ENCODE measurements around the gene GADL1.

Gene GADL1

DNA sequence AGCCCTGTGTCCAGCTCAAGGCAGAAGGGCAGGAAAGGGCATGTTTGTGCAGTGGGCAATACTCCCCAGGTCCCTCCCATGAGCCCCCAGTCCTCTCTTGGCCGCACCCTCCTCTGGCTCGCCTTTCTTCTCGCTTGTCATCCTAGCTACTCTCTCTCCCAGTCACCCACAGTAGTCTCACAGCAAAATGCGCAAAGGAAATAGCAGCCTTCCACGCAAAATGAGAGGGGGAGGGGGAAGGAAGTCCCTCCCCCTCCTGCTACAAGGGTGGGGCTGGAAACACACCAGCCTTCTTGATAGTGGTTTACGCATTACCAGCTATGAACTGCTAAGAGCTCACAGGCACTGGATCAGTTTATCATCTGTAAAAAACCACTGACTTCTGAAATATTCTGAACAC lies 83.8 kb downstream of the GADL1 start:
- H3K4me1 Mint-ChIP-seq: no peaks in the 10 kb centered on the region
- H3K9me3 Mint-ChIP-seq: no peaks in the 10 kb centered on the region
- H3K36me3 Mint-ChIP-seq (ENCODE audit: low read depth): no peaks in the 10 kb centered on the region
- ATAC-seq (no peak), DNase-seq (no peak)
- H3K4me3 Mint-ChIP-seq: no peak overlapping the region
- no peak overlapping the region for H3K27ac Mint-ChIP-seq
- peaks cover 8% of the 10 kb centered on the region for H3K27me3 Mint-ChIP-seq

DNA sequence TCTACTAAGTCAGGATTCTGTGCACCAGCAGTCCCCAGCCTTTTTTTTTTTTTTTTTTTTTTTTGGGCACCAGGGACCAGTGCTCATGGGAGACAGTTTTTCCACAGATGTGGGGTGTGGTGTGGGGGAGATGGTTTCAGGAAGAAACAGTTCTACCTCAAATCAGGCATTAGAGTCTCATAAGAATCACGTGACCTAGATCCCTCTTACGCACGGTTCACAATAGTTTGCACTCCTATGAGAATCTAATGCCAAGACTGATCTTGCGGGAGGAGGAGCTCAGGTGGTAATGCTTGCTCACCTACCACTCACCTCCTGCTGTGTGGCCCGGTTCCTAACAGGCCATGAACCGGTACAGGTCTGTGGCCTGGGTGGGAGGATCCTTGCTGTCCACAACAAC lies 88.8 kb downstream of the GADL1 start:
- H3K4me1 Mint-ChIP-seq: peaks cover 2% of the 10 kb centered on the region
- DNase-seq (no peak), ATAC-seq (no peak)
- peaks cover 6% of the 10 kb centered on the region for H3K27me3 Mint-ChIP-seq
- no peaks in the 10 kb centered on the region for H3K36me3 Mint-ChIP-seq (ENCODE audit: low read depth)
- no peaks in the 10 kb centered on the region for H3K9me3 Mint-ChIP-seq
- no peak overlapping the region for H3K4me3 Mint-ChIP-seq
- no peak overlapping the region for H3K27ac Mint-ChIP-seq

DNA sequence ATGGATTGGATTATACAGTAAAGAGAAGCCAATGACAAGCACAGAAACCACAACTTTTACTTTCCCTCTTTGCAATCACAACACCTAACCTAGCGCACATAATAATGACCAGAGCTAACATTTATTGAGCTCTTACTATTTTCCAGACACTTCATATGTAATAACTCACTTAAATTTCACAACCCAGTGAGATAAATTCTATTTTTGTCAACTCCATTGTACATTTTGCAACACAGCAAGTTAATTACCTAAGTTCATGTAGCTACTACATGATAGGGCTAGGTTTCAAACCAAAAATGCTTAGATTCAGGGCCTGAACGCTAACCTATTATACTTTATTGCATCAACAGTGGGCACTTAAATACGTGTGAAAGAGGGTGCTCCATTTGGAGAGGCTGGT lies 89.5 kb downstream of the GADL1 start:
- no peak for ATAC-seq
- Mint-ChIP-seq H3K27me3 (peaks cover 6% of the 10 kb centered on the region), H3K4me1 (peaks cover 2% of the 10 kb centered on the region), H3K4me3 (no peak overlapping the region), H3K27ac (no peak overlapping the region), H3K9me3 (no peaks in the 10 kb centered on the region), H3K36me3 (ENCODE audit: low read depth) (no peaks in the 10 kb centered on the region)
- no peak for DNase-seq

DNA sequence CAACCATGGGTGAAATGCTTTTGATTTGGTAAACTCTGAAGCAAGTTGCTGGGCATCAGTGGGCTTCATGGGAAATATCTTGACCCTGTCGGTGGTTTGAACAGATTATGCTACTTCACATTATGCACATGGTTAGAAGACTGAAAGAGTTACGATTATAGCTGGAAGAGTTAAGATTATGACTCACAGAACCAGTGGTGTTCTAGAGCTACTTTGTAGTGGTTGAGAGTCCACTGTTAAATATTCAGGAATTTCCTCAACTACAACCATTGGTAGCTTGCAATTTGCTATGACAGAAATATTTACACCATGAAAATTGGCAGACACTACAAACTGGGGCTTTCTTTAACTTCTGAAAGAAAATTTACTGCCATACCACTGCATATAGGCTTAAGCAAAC lies 99.3 kb downstream of the GADL1 start:
- no peaks in the 10 kb centered on the region for H3K4me1 Mint-ChIP-seq

DNA sequence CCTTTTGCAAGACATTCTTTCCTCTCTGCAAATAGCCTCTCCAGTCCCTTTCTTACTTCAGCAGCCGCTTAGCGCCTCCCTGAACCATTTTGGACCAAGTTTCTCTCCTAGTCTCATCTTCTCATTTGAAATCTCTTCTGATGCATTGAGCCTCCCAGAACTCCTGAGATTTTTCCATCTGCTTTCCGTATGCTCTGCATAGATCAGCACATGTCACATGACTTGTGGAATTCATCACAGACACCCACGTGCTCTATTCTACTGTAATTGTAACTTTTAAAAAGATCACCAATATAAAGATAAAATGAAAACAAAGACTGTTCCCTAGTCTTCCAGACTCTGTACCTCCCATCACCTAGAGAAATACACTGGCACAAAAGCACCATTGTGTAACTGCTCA lies 100.7 kb downstream of the GADL1 start:
- Mint-ChIP-seq H3K27ac (no peak overlapping the region), H3K4me3 (no peak overlapping the region), H3K36me3 (ENCODE audit: low read depth) (no peaks in the 10 kb centered on the region), H3K4me1 (no peaks in the 10 kb centered on the region), H3K9me3 (no peaks in the 10 kb centered on the region), H3K27me3 (no peaks in the 10 kb centered on the region)
- DNase-seq (no peak), ATAC-seq (no peak)

More for the DNA sequence above, 99.3 kb downstream of the GADL1 start:
- ATAC-seq (no peak), DNase-seq (no peak)
- no peaks in the 10 kb centered on the region for H3K9me3 Mint-ChIP-seq
- no peak overlapping the region for H3K27ac Mint-ChIP-seq
- no peaks in the 10 kb centered on the region for H3K36me3 Mint-ChIP-seq (ENCODE audit: low read depth)
- no peaks in the 10 kb centered on the region for H3K27me3 Mint-ChIP-seq
- H3K4me3 Mint-ChIP-seq: no peak overlapping the region

DNA sequence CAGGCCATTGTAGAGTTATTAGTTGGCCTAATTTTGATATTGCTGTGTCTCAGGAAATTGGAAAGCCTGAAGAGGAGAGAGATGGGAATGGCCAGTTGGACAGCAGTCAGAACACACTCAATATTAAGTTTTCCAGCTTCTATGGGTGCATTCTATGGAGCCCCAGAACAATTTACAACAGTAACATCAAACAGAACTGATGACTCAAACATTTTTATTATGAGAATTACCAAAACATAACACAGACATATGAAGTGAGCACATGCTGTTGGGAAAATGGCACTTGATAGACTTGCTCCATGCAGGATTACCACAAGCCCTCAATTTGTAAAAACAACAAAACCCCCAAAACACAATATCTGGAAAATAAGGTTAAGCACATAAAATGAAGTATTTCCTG lies 104.3 kb downstream of the GADL1 start:
- Mint-ChIP-seq H3K9me3 (no peaks in the 10 kb centered on the region), H3K4me1 (no peaks in the 10 kb centered on the region), H3K36me3 (ENCODE audit: low read depth) (no peaks in the 10 kb centered on the region), H3K4me3 (no peak overlapping the region), H3K27me3 (no peaks in the 10 kb centered on the region), H3K27ac (no peak overlapping the region)
- no peak for DNase-seq
- ATAC-seq: no peak

DNA sequence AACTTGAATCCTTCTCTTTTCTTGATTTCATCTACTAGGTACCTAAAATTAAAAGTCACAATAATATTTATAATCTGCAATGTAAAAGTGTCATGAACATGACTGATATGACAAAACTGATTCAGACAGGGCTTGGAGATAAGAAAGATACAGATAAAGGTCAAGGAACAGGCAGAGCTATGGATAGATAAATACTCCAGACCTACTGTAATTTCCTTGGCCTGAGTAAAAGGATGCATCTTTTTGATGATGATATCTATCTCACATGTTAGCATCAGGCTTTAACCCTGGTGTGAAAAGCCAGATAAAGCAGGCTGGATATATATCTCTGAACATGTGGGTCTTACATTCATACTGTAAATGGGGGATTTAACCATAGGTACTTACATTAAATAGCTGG lies 108.1 kb downstream of the GADL1 start:
- no peak for DNase-seq
- Mint-ChIP-seq H3K36me3 (ENCODE audit: low read depth) (no peaks in the 10 kb centered on the region), H3K27ac (no peak overlapping the region), H3K9me3 (no peaks in the 10 kb centered on the region), H3K4me1 (no peaks in the 10 kb centered on the region), H3K4me3 (no peak overlapping the region), H3K27me3 (no peaks in the 10 kb centered on the region)
- ATAC-seq: no peak

DNA sequence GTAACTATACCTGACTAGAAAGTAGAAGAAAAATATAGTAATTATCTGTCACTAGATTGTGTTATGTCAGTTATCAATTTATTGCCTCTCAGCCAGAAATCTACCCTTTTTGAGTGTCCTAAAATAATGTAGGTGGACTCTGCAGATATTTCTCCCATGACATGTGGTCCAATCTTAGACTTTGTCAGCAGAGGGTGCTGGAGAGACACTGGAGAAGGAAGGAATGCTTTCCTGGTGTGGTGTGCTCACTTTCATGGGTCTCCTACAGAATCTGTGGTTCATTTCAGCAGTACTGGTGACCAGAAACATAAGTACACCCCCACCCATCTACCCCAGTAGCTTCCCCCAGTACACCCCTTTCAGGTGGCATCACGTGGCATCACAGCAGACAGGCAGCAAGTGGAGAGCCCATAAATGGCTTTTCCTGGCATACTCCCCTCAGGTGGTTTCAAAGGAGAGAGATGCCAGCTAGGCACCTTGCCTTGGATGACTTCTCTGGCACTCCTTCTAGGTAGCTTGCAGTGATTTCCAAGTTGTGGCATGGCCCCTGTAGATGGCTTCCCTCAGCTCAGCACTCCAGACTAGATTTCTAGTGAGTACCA lies 114.7 kb downstream of the GADL1 start:
- H3K27ac Mint-ChIP-seq: no peak overlapping the region
- H3K4me1 Mint-ChIP-seq: no peaks in the 10 kb centered on the region
- no peak for DNase-seq
- no peak for ATAC-seq
- H3K9me3 Mint-ChIP-seq: no peaks in the 10 kb centered on the region
- no peaks in the 10 kb centered on the region for H3K27me3 Mint-ChIP-seq
- H3K36me3 Mint-ChIP-seq (ENCODE audit: low read depth): no peaks in the 10 kb centered on the region
- no peak overlapping the region for H3K4me3 Mint-ChIP-seq

DNA sequence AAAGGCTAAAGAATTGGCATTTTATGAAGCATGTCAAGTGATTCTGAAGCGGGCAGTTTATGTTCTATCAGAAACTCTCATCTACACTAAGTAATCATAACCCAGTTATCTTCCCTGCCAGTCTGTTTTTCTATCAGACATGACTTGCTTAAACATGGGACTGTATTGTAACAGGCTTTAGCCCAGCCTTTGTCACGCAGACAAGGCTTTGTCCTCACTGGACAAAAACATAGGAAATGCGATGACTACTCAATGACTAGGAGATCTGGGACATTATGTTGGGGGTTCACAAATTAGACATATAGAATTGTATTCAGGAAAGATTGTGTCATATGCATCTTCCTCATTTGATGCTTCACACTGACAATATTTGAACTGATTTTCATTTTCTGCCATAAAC lies 115.5 kb downstream of the GADL1 start:
- Mint-ChIP-seq H3K36me3 (ENCODE audit: low read depth) (no peaks in the 10 kb centered on the region), H3K9me3 (no peaks in the 10 kb centered on the region), H3K4me1 (no peaks in the 10 kb centered on the region), H3K27me3 (no peaks in the 10 kb centered on the region), H3K4me3 (no peak overlapping the region), H3K27ac (no peak overlapping the region)
- DNase-seq (no peak), ATAC-seq (no peak)

DNA sequence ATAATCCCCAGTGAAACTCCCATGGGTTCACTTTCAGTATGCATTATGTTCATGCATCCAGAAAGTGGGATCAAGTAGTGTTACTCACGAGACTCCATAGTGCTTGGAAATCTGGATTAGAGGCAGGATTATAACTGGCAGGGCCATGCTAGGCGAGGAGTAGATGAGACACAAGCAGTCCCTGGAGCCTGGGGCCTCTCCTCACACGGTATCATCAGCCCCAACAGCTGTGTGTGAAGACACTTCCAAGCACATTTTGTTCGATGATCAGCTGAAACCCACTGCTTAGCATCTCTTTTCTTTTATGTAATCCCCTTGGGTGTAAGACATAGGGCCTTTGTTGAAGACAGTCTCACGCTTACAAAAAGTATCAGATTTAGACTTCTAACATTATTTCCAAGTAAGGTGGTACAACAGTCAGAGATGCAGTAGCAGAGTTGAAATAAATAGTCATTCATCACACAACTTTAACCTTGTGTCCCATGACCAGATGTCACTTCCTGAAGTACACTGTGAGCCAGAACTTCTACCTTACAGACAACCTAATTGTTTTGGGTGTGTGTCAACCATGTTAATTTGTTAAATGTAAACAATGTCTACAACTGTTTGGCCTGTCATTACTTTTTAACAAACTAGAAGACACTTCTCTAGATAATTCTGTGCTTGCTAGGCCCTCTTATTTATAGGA lies 116.9 kb downstream of the GADL1 start:
- DNase-seq (no peak), ATAC-seq (no peak)
- Mint-ChIP-seq H3K27me3 (no peaks in the 10 kb centered on the region), H3K9me3 (no peaks in the 10 kb centered on the region), H3K4me3 (no peak overlapping the region), H3K27ac (no peak overlapping the region), H3K4me1 (no peaks in the 10 kb centered on the region), H3K36me3 (ENCODE audit: low read depth) (no peaks in the 10 kb centered on the region)

DNA sequence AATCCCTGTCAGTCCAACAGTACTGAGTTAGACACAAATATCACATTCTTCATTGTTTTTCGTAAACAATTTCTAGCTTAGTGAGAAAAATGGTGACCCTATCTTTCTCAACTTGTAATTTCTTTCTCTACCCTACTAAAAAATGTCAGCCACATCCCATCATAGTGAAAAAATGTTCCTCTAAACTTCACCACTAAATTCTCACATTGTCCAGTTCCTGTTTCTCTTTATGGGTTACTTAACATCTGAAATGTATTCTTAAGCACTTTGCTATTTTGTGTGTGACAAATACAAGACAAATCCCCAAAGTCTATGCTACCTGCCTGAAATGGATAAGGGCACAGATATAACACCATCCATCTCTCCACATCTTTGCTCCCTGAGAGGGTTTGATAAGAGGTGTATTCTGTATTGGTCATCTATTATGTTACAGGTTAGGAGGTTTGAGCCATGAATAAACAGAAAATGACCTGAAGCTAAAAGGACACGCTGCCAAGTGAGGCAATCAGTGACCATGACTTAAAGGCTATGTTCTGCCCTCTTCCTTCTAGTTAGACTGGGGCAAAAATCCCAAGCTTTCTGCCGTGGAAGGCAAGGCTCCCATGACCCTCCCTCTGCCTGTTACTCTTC lies 118.2 kb downstream of the GADL1 start:
- Mint-ChIP-seq H3K36me3 (ENCODE audit: low read depth) (no peaks in the 10 kb centered on the region), H3K27me3 (no peaks in the 10 kb centered on the region), H3K4me3 (no peak overlapping the region), H3K4me1 (no peaks in the 10 kb centered on the region), H3K27ac (no peak overlapping the region), H3K9me3 (no peaks in the 10 kb centered on the region)
- DNase-seq (no peak), ATAC-seq (no peak)

DNA sequence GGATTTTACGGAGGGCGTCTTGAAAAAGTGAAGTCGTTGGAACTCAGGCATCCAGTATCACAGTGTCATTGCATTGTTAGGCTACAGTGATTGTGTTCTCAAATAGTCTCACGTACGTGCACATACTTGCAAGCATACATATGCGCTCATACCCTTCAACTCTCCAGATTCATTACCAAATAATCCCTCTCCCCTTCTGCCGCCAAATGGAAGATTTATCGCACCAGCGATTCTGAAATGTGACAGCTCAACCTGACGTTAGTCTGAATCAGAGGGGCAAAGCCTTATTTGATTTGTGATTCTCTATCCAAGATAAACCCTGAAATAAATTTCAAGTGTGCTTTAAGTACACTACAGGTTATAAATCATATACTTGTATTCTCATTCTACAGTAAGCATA lies 119.4 kb downstream of the GADL1 start:
- no peaks in the 10 kb centered on the region for H3K4me1 Mint-ChIP-seq
- no peak for ATAC-seq
- H3K27me3 Mint-ChIP-seq: no peaks in the 10 kb centered on the region
- no peak overlapping the region for H3K4me3 Mint-ChIP-seq
- H3K27ac Mint-ChIP-seq: no peak overlapping the region
- H3K9me3 Mint-ChIP-seq: no peaks in the 10 kb centered on the region
- DNase-seq: no peak
- no peaks in the 10 kb centered on the region for H3K36me3 Mint-ChIP-seq (ENCODE audit: low read depth)

DNA sequence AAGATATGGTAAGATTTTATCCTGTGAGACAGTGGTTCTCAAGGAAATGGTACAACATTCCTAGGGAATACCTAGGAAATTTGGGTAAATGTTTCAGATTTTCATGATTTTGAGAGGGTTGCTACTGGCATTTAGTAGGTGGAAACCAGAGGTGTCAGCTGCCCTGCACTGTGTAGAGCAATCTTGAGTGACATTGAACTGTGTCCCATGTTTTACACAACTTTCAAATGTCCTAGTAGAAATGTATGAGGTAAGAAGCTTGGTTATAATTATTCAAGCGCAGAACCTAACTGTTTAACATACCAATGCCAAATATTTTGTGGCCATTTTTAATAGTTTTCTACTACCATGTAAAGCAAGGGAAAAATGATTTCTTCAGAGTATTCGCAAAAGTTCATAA lies 120.4 kb downstream of the GADL1 start:
- H3K9me3 Mint-ChIP-seq: no peaks in the 10 kb centered on the region
- H3K36me3 Mint-ChIP-seq (ENCODE audit: low read depth): no peaks in the 10 kb centered on the region
- DNase-seq (no peak), ATAC-seq (no peak)
- no peak overlapping the region for H3K4me3 Mint-ChIP-seq
- H3K27ac Mint-ChIP-seq: no peak overlapping the region
- H3K4me1 Mint-ChIP-seq: no peaks in the 10 kb centered on the region
- no peaks in the 10 kb centered on the region for H3K27me3 Mint-ChIP-seq

DNA sequence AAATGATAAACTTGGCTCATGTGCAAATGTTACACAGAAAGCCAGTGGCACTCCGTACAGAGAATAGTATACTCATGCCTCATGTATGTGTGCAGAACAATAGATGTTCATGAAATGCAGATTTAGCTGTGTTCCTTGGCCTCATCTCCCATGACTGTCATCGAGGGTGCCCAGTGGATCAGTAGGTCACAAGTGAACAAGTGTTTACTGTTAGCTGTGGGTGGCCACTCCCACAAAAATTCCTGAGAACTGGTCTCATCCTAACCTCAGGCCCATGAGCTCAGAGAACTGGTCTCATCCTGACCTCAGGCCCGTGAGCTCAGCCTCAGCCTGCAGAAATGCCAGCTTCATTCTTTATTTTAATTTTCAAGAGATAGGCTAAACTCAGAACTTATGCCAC lies 124.1 kb downstream of the GADL1 start:
- Mint-ChIP-seq H3K4me3 (no peak overlapping the region), H3K27me3 (no peaks in the 10 kb centered on the region), H3K36me3 (ENCODE audit: low read depth) (no peaks in the 10 kb centered on the region), H3K27ac (no peak overlapping the region), H3K4me1 (no peaks in the 10 kb centered on the region), H3K9me3 (no peaks in the 10 kb centered on the region)
- DNase-seq: no peak
- ATAC-seq: no peak

DNA sequence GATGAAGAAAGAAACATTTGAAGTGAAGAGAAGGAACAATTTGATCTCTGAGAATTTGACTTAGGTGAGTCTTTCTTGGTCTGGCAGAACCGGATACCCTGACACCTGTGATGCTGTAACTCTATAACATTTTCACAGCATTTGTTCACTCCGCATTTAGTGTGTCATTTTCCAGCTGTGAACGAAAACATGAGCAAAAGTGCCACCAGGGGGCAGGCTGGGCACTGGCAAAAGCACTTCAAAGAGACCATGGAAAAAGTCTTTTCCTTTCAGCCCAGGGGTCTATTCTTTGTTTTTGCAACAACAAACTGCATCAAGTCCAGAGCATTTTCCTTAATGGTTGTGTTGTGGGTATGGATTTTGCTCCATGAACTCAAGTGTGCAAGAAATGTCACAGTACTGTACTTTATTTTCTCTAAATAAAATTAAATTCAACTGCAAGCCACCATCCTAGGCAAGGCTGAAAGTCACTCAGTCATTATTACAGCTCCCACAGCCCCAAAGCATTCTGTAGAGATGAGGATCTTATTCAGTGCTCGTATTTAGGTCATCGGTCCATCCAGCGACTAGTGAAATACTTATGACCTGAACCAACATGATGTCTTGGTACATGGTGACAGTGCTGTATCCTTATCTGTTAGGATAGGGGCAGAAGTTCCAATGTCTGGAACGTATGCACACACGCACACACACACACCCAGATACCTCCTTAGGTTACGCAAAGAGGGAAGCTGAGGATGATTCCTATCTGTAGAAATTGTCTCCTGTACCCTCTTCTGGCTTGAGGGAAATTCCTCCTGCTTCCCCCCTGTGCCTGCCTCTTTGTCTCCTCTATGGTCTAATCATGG lies 125.5 kb downstream of the GADL1 start:
- ATAC-seq: no peak
- Mint-ChIP-seq H3K27me3 (no peaks in the 10 kb centered on the region), H3K4me3 (no peak overlapping the region), H3K9me3 (no peaks in the 10 kb centered on the region), H3K4me1 (no peaks in the 10 kb centered on the region), H3K36me3 (ENCODE audit: low read depth) (no peaks in the 10 kb centered on the region), H3K27ac (no peak overlapping the region)
- DNase-seq: peak; percentile 78

Data from activated naive CD8-positive, alpha-beta T cell treated with anti-CD3 and anti-CD28 coated beads, Interleukin-2, amount 50 U/mL, for 24 hours (primary cell).